Thyroid gland (tissue), 4 donors: ENCODE results near the gene TNS3. TPM values are rescaled to one million over a fixed set of nuclear protein-coding genes. Genes with fewer than 3 reads are reported as not detected.

Experiments
- DNase-seq, 2 donors: peaks; one replicate each; pipeline ENCODE4 v3.0.0-alpha.2; 2019
- H3K27ac ChIP-seq, 3 donors: fragments of 200-600 bp; sonication (generic); 1 replicate in 2 of 3; 2 replicates in 1 of 3; pipeline ENCODE4 v1.5.1; 2016 to 2019; ENCODE audit warnings: mild to moderate bottlenecking in 1 of 3, moderate library complexity in 1 of 3
- H3K27me3 ChIP-seq: fragments of 200-600 bp; sonication (generic); one replicate; pipeline ENCODE4 v1.5.1; 2019
- H3K36me3 ChIP-seq, 2 donors: fragments of 200-600 bp; sonication (generic); one replicate each; pipeline ENCODE4 v1.5.1; 2016 to 2019
- H3K4me1 ChIP-seq, 2 donors: fragments of 200-600 bp; sonication (generic); one replicate each; pipeline ENCODE4 v1.5.1; 2017 to 2019
- H3K4me3 ChIP-seq, 3 donors: fragments of 200-600 bp; sonication (generic); replicated peaks in 1 of 3; 1 replicate in 2 of 3; 2 replicates in 1 of 3; pipeline ENCODE4 v1.5.1; 2016; ENCODE audit warnings: mild to moderate bottlenecking in 1 of 3
- H3K9me3 ChIP-seq: fragments of 200-600 bp; sonication (generic); one replicate; pipeline ENCODE4 v1.5.1; 2017
- CTCF ChIP-seq, 6 experiments: fragments of 200-600 bp in 3 of 6; fragments of 450-650 bp in 3 of 6; sonication (generic) in 3 of 6; IDR thresholded peaks; one replicate each; pipeline ENCODE4 v1.5.1; 2016 to 2019; ENCODE audit warnings: antibody characterized with exemption in 6 of 6, mild to moderate bottlenecking in 2 of 6, inconsistent platforms in 1 of 6, moderate library complexity in 1 of 6
- POLR2A ChIP-seq, 2 donors: fragments of 450-650 bp; IDR thresholded peaks; one replicate each; pipeline ENCODE4 v1.6.1; 2017; ENCODE audit warnings: antibody characterized with exemption in 2 of 2, mild to moderate bottlenecking in 2 of 2, moderate library complexity in 1 of 2
- WGBS, 2 donors: methylation state at CpG; one replicate each; pipeline ENCODE4 v1.1.5; 2017; 5-methylcytosine and 5-hydroxymethylcytosine counted together
- intact Hi-C: fragments of 100-400 bp; cut with DNase I; formaldehyde crosslinking; loops from one replicate; pipeline ENCODE4 v1.15.1; 2023
- total RNA-seq, 4 donors: library from RNA; depleted of rRNA; stranded (reverse); fragments of >200 nt; gene quantifications; one replicate each; pipeline ENCODE4 v1.2.3, GENCODE V29; 2016

TNS3 gene
- total RNA-seq, 4 donors from 2014 or later: 65.8 to 93.0 (median 80.7) TPM

- H3K4me1 ChIP-seq: no peaks in the 10 kb centered on the region
- no peak for TF ChIP-seq CTCF (IDR thresholded peaks at IDR 0.05)
- TF ChIP-seq POLR2A (IDR thresholded peaks at IDR 0.05): no peak
- intact Hi-C loops: loop anchor here (10.0 kb wide), 1 partner anchor 1330 kb away; no protein-coding TSS in a partner anchor
- no peak overlapping the region for H3K27ac ChIP-seq
- no peaks in the 10 kb centered on the region for H3K27me3 ChIP-seq
- DNase-seq: no peak
- H3K9me3 ChIP-seq: no peaks in the 10 kb centered on the region
- no peak overlapping the region for H3K4me3 ChIP-seq
- no peaks in the 10 kb centered on the region for H3K36me3 ChIP-seq
These were observed 337.2 kb downstream of the TNS3 start for GRCh38 chr7:47244692-47245091.

- H3K9me3 ChIP-seq: no peaks in the 10 kb centered on the region
- no peak overlapping the region for H3K27ac ChIP-seq
- H3K4me1 ChIP-seq: no peaks in the 10 kb centered on the region
- WGBS, 2 donors: 82 to 85% methylated on average over 10 of the region's 10 CpGs
- TF ChIP-seq CTCF (IDR thresholded peaks at IDR 0.05) (no peak), POLR2A (IDR thresholded peaks at IDR 0.05) (no peak)
- intact Hi-C loops: loop anchor here (10.0 kb wide), 1 partner anchor 1327 kb away; no protein-coding TSS in a partner anchor
- no peak overlapping the region for H3K4me3 ChIP-seq
- no peaks in the 10 kb centered on the region for H3K27me3 ChIP-seq
- DNase-seq: no peak
- no peaks in the 10 kb centered on the region for H3K36me3 ChIP-seq
These were observed 340.5 kb downstream of the TNS3 start for GRCh38 chr7:47241112-47242065.

- Histone ChIP-seq H3K36me3 (no peaks in the 10 kb centered on the region), H3K4me3 (no peak overlapping the region), H3K27me3 (no peaks in the 10 kb centered on the region), H3K4me1 (no peaks in the 10 kb centered on the region), H3K9me3 (no peaks in the 10 kb centered on the region), H3K27ac (no peak overlapping the region)
- WGBS, 2 donors: 65 to 76% methylated on average over 3 of the region's 3 CpGs
- no peak for DNase-seq
- TF ChIP-seq CTCF (IDR thresholded peaks at IDR 0.05): no peak
- no peak for TF ChIP-seq POLR2A (IDR thresholded peaks at IDR 0.05)
- intact Hi-C loops: loop anchor here (10.0 kb wide), 1 partner anchor 1325 kb away; no protein-coding TSS in a partner anchor
These were observed 341.9 kb downstream of the TNS3 start for GRCh38 chr7:47239931-47240421.

- TF ChIP-seq POLR2A (IDR thresholded peaks at IDR 0.05) (no peak), CTCF (IDR thresholded peaks at IDR 0.05) (no peak)
- Histone ChIP-seq H3K27ac (no peak overlapping the region), H3K4me1 (no peaks in the 10 kb centered on the region), H3K4me3 (no peak overlapping the region), H3K27me3 (no peaks in the 10 kb centered on the region), H3K9me3 (no peaks in the 10 kb centered on the region), H3K36me3 (no peaks in the 10 kb centered on the region)
- WGBS, 2 donors: 70 to 74% methylated on average over 5 to 6 of the region's 7 CpGs
- intact Hi-C loops: no loop called here
- DNase-seq: no peak
These were observed 342.9 kb downstream of the TNS3 start for GRCh38 chr7:47239034-47239433.
